Stimulated activated CD8-positive, alpha-beta memory T cell treated with anti-CD3 and anti-CD28 coated beads, Interleukin-7, amount 100 ng/mL, for 24 hours (primary cell): ENCODE results near the gene GALM.
A peak's percentile ranks its signal among the peaks of the same experiment; 100 is the strongest.
"Not testable (repeated sequence)": the region's sequence is repeated elsewhere in the genome, so short reads cannot be mapped to it uniquely, and the experiment has no call there.

Source experiments
- DNase-seq: peaks from one replicate; pipeline ENCODE4 v3.0.0-alpha.2; 2020; ENCODE audit warnings: low read depth

Gene GALM

GRCh38 chr2:38740851-38741731 is 75.2 kb downstream of the GALM start:
- DNase-seq, result no peak

- no peak for DNase-seq
These were observed 77.1 kb downstream of the GALM start for GRCh38 chr2:38742797-38743559.

GRCh38 chr2:38743672-38744398 is 77.9 kb downstream of the GALM start:
- DNase-seq, result no peak

GRCh38 chr2:38744399-38744780 is 78.5 kb downstream of the GALM start:
- DNase-seq, result no peak

GRCh38 chr2:38745267-38745666 is 79.4 kb downstream of the GALM start:
- no peak for DNase-seq

- no peak for DNase-seq
These were observed 81.1 kb downstream of the GALM start for GRCh38 chr2:38747007-38747424.

- DNase-seq, result no peak
These were observed 81.9 kb downstream of the GALM start for GRCh38 chr2:38747819-38748218.

GRCh38 chr2:38748391-38748790 is 82.5 kb downstream of the GALM start:
- DNase-seq, result no peak

GRCh38 chr2:38748943-38749804 is 83.3 kb downstream of the GALM start:
- DNase-seq, result no peak

- peak; percentile 10 for DNase-seq
These were observed 84.3 kb downstream of the GALM start for GRCh38 chr2:38750011-38750890.

- peak; percentile 92 for DNase-seq
These were observed 85.1 kb downstream of the GALM start, which contains the start of gene SRSF7 for GRCh38 chr2:38750891-38751595. SRSF7 (minus strand) TSS chr2:38751361; CDS start chr2:38751256, 105 bp downstream.

GRCh38 chr2:38751596-38752410 is 85.9 kb downstream of the GALM start:
- DNase-seq, result no peak

- DNase-seq, result no peak
These were observed 88.1 kb downstream of the GALM start for GRCh38 chr2:38754049-38754448.

GRCh38 chr2:38754506-38754905 is 88.6 kb downstream of the GALM start:
- DNase-seq, result no peak

- not testable (repeated sequence) for DNase-seq
These were observed 90.0 kb downstream of the GALM start for GRCh38 chr2:38755891-38756290.

GRCh38 chr2:38763228-38763627 is 97.3 kb downstream of the GALM start:
- DNase-seq, result no peak

- DNase-seq, result no peak
These were observed 97.8 kb downstream of the GALM start for GRCh38 chr2:38763728-38764127.

- no peak for DNase-seq
These were observed 99.2 kb downstream of the GALM start for GRCh38 chr2:38765149-38765548.

GRCh38 chr2:38765551-38765950 is 99.6 kb downstream of the GALM start:
- DNase-seq, result no peak
